GF-D8 (cell line): ENCODE results near the gene CLUH.
"Not testable (repeated sequence)": the region's sequence is repeated elsewhere in the genome, so short reads cannot be mapped to it uniquely, and the experiment has no call there.

Experiments used
- DNase-seq: peaks from one replicate; lab custom pipeline; 2025; lab: John Stamatoyannopoulos, UW

CLUH gene

DNA sequence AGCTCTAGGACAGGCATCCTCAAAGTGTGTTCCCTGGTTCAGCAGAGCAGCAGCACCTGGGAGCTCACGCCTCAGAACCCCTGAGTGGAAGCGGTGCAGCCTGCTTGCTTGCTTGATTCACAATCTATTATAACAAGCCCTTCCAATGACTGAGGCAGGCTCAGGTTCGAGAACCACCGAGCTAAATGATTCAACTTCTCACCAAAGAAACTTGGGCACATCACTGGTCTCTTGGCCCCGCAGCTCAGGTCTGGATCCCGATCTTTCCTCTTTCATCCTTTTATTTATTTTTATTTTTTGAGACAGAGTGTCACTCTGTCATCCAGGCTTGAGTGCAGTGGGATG lies 24.5 kb downstream of the CLUH start:
- DNase-seq: no peak

DNA sequence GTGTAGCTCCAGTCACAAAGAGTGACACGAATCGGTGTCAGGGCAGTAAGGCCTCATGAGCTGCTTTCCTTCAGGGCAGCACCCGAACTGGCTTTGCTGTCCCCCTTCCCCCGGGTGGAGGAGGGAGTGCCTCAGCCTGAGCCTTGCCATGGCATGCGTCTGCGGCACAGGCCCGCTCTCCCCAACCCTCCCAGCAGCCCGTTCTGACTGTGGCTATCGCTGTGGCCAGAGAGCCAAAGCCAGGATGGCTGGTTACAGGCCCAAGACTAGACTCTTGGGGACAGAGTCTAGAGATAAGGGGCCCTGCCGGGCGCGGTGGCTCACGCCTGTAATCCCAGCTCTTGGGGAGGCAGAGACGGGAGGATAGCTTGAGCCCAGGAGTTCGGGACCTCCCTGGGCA lies 25.9 kb downstream of the CLUH start:
- no peak for DNase-seq

DNA sequence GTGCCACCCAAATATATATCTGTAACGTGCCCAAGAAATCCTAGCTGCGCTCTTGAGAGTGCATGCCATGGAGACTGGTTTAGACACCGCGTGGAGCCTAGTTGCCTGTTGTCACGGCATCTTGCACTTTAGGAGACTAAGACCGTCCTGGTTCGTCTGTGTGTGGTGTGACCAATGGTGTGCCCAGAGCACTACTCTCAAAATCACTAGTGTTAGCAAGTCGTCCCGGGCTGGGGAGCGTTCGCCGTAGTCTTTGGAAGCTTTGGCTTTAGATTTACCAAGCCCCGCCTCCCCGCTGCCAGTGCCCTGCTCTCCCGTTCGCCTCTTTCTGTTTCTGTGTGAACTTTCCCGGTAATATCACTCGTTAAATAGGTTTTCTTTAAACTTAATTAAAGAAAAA lies 27.0 kb downstream of the CLUH start:
- DNase-seq: no peak

- DNase-seq: no peak
Measured at GRCh38 chr17:2683912-2684311, 27.7 kb downstream of the CLUH start.

GRCh38 chr17:2682176-2682938 lies 29.2 kb downstream of the CLUH start:
- no peak for DNase-seq

- DNase-seq: no peak
Measured at GRCh38 chr17:2681650-2682049, 29.9 kb downstream of the CLUH start.

- DNase-seq: no peak
Measured at GRCh38 chr17:2680961-2681360, 30.6 kb downstream of the CLUH start.

DNA sequence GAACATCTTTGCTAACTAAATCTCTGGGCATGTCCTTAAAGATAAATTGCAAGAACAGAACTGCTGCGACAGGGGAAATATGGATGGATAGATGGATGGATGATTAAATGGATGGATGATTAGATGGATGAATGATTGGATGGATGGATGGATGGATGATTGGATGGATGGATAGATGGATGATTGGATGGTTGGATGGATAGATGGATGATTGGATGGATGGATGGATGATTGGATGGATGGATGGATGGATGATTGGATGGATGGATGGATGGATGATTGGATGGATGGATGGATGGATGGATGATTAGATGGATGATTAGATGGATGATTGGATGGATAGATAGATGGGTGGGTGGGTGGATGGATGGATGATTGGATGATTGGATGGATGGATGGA lies 32.3 kb downstream of the CLUH start:
- not testable (repeated sequence) for DNase-seq

DNA sequence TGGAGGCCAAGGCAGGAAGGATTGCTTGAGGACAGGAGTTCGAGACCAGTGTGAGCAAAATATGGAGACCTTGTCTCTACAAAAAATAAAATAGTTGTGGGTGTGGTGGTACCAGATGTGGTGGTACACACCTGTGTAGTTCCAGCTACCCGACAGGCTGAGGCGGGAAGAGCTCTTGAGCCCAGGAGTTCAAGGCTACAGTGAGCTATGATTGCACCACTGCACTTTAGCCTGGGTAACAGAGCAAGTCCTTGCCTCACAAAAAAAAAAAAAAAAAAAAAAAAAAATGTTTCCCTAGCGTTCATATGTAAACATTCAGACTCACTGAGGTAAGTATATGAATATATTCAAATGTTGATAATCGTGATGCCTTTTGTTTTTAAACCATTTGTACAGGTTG lies 39.5 kb downstream of the CLUH start:
- no peak for DNase-seq

DNA sequence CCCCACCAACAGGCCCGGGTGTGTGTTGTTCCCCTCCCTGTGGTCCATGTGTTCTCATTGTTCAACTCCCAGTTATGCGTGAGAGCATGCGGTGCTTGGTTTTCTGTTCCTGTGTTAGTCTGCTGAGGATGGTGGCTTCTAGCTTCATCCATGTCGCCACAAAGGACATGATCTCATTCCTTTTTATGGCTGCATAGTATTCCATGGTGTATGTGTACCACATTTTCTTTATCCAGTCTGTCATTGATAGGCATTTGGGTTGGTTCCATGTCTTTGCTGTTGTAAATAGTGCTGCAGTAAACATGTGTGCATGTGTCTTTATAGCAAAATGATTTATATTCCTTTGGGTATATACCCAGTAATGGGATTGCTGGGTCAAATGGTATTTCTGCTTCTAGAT lies 51.2 kb downstream of the CLUH start:
- not testable (repeated sequence) for DNase-seq

GRCh38 chr17:2659337-2659736 lies 52.2 kb downstream of the CLUH start:
- DNase-seq: not testable (repeated sequence)

GRCh38 chr17:2656283-2656682 lies 55.3 kb downstream of the CLUH start:
- no peak for DNase-seq

- no peak for DNase-seq
Measured at GRCh38 chr17:2655546-2655945, 56.0 kb downstream of the CLUH start.

GRCh38 chr17:2652911-2653310 lies 58.7 kb downstream of the CLUH start:
- not testable (repeated sequence) for DNase-seq

GRCh38 chr17:2649191-2649590 lies 62.4 kb downstream of the CLUH start:
- no peak for DNase-seq

DNA sequence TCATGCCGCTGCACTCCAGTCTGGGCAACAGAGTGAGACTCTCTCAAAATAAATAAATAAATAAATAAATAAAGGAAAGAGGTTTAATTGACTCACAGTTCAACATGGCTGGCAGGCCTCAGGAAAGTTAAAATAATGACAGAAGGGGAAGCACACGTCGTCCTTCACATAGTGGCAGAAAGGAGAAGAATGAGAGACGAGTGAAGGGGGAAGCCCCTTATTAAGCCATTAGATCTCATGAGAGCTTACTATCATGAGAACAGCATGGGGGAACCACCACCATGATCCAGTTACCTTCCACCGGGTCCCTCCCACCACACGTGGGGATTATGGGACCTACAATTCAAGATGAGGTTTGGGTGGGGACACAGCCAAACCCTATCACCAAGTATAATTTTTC lies 63.6 kb downstream of the CLUH start:
- DNase-seq: no peak

DNA sequence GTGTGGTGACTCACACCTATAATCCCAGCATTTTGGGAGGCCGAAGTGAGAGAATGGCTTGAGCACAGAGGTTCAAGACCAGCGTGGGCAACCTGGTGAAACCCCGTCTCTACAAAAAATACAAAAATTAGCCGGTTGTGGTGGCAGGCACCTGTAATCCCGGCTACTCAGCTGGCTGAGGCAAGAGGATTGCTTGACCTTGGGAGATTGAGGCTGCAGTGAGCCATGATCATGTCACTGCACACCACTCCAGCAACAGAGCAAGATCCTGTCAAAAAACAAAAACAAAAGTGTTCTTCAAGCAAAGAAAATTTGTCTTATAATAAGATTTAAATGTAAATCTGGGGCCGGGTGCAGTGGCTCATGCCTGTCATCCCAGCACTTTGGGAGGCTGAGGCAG lies 66.6 kb downstream of the CLUH start:
- DNase-seq: no peak
